K562 (cell line): ENCODE results near the gene DOCK4. TPM values are rescaled to one million over a fixed set of nuclear protein-coding genes. Genes with fewer than 3 reads are reported as not detected.

ENCODE experiments used
- BCOR ChIP-seq: fragments of 450-650 bp; IDR thresholded peaks from 2 replicates; pipeline ENCODE4 v1.6.1; 2016
- DMBX1 ChIP-seq: fragments of 250-450 bp; sonication (Bioruptor Pico); IDR thresholded peaks from 2 replicates; pipeline ENCODE4 v1.8.0; 2022; ENCODE audit warnings: inconsistent platforms, mild to moderate bottlenecking, moderate library complexity, borderline replicate concordance
- E2F4 ChIP-seq: sonication (generic); formaldehyde crosslinking; IDR thresholded peaks from 2 replicates; pipeline ENCODE4 v1.8.0; 2022; ENCODE audit warnings: mild to moderate bottlenecking, low read depth, missing genetic modification reagents
- EHMT2 ChIP-seq: fragments of 450-650 bp; IDR thresholded peaks from 2 replicates; pipeline ENCODE4 v1.6.1; 2018; ENCODE audit warnings: antibody characterized with exemption
- HINFP ChIP-seq: fragments of 450-650 bp; conservative IDR thresholded peaks from 2 replicates; pipeline ENCODE4 v1.6.1; 2016; ENCODE audit warnings: missing genetic modification characterization, low read depth, mild to moderate bottlenecking, control low read depth, missing compliant biosample characterization
- KDM5B ChIP-seq: fragments of 200-600 bp; sonication (generic); IDR thresholded peaks from 2 replicates; pipeline ENCODE4 v1.6.1; 2012; ENCODE audit warnings: low read depth, mild to moderate bottlenecking, moderate library complexity, low read length, control low read depth, inconsistent platforms; ENCODE audit not compliant: insufficient replicate concordance
- KHSRP ChIP-seq: fragments of 450-650 bp; IDR thresholded peaks from 2 replicates; pipeline ENCODE4 v1.6.1; 2017
- MEF2A ChIP-seq: IDR thresholded peaks from 2 replicates; pipeline ENCODE4 v1.6.1; 2011; ENCODE audit warnings: low read depth, mild to moderate bottlenecking, low read length, moderate library complexity; ENCODE audit not compliant: control insufficient read depth
- OTX1 ChIP-seq: fragments of 450-650 bp; formaldehyde crosslinking; IDR thresholded peaks from 2 replicates; pipeline ENCODE4 v1.4.0; 2022; ENCODE audit warnings: mild to moderate bottlenecking
- PCBP1 ChIP-seq: fragments of 200-400 bp; formaldehyde crosslinking; IDR thresholded peaks from 2 replicates; pipeline ENCODE4 v1.6.1; 2018; ENCODE audit warnings: mild to moderate bottlenecking, low read depth, low read length; ENCODE audit not compliant: poor library complexity, severe bottlenecking
- PHTF2 ChIP-seq: fragments of 250-450 bp; sonication (Bioruptor Pico); IDR thresholded peaks from 2 replicates; pipeline ENCODE4 v1.5.0; 2021; ENCODE audit warnings: mild to moderate bottlenecking
- POLR2AphosphoS2 ChIP-seq: IDR thresholded peaks from 2 replicates; pipeline ENCODE4 v1.6.1; 2012; ENCODE audit warnings: low read length, improper control_type of control experiment
- RERE ChIP-seq: sonication (generic); formaldehyde crosslinking; IDR thresholded peaks from 2 replicates; pipeline ENCODE4 v1.8.0; 2023; ENCODE audit warnings: missing genetic modification reagents, mild to moderate bottlenecking, borderline replicate concordance
- ZBTB2 ChIP-seq: fragments of 450-650 bp; IDR thresholded peaks from 2 replicates; pipeline ENCODE4 v1.6.1; 2016; ENCODE audit warnings: antibody characterized with exemption
- ZBTB26 ChIP-seq: fragments of 450-650 bp; formaldehyde crosslinking; IDR thresholded peaks from 2 replicates; pipeline ENCODE4 v1.4.0; 2022; ENCODE audit warnings: missing genetic modification characterization
- ZNF124 ChIP-seq: sonication (generic); formaldehyde crosslinking; IDR thresholded peaks from 2 replicates; pipeline ENCODE4 v1.8.1; 2022; ENCODE audit warnings: missing genetic modification reagents
- ZNF41 ChIP-seq: fragments of 250-450 bp; sonication (Bioruptor Pico); conservative IDR thresholded peaks from 2 replicates; pipeline ENCODE4 v1.4.0; 2020; ENCODE audit warnings: mild to moderate bottlenecking
- polyA plus RNA-seq, 8 experiments: library from polyadenylated mRNA; depleted of rRNA in 4 of 8; stranded (reverse) in 5 of 8; unstranded in 3 of 8; fragments of >200 nt; fragmentation: Nextera tagmentation in 2 of 8; fragmentation: Illumina TruSeq in 1 of 8; extraction: Ambion mirVana in 2 of 8; extraction: Trizol in 1 of 8; gene quantifications; 2 replicates each; pipeline versions ENCODE4 v1.2.1 to v1.2.3, GENCODE V29; 2011 to 2014; ENCODE audit warnings: inconsistent platforms in 1 of 8, missing spikeins in 1 of 8
- total RNA-seq, 7 experiments: library from RNA; depleted of rRNA in 6 of 7; stranded (reverse); fragments of >200 nt in 6 of 7; fragmentation: Illumina TruSeq in 2 of 7; extraction: Trizol in 2 of 7; gene quantifications; 2 replicates each; pipeline versions ENCODE4 v1.2.1 to v1.2.3, GENCODE V29; 2011 to 2021; ENCODE audit warnings: low replicate concordance in 1 of 7

The DOCK4 gene
- total and polyA plus RNA-seq, 9 of the 15 experiments (the other 6 are each of a cell fraction or from before 2014, with no cell fraction given), result 0.42 to 5.7 (median 2.3) TPM

- TF ChIP-seq E2F4 (CRISPR knock-in tag) (no peak), HINFP (no peak), KHSRP (no peak), POLR2AphosphoS2 (no peak), BCOR (no peak), ZNF124 (CRISPR knock-in tag) (no peak), ZBTB26 (CRISPR knock-in tag) (no peak), EHMT2 (0 out of 2 replicates have a peak, but pooled peaks have one; percentile 20), KDM5B (no peak), RERE (no peak), OTX1 (CRISPR knock-in tag) (0 out of 2 replicates have a peak, but pooled peaks have one; percentile 26), ZBTB2 (no peak), PHTF2 (CRISPR knock-in tag) (no peak), DMBX1 (CRISPR knock-in tag) (no peak), ZNF41 (no peak), PCBP1 (no peak), MEF2A (no peak)
These were observed 409.5 kb downstream of the DOCK4 start (continued) for GRCh38 chr7:111796671-111797070.
